HepG2 (cell line): ENCODE measurements around the gene PCYOX1L. TPM values are rescaled to one million over a fixed set of nuclear protein-coding genes. Genes with fewer than 3 reads are reported as not detected.

Experiments
- ATAC-seq: fragments of 200-7000 bp; cut with Tn5 transposase; 3 replicates; pipeline ENCODE4 v1.9.1; 2020; ENCODE audit warnings: mild to moderate bottlenecking, moderate library complexity
- BruUV-seq: library from RNA; stranded (reverse); fragments of 400-500 nt; replicated peaks from 2 replicates; lab custom pipeline; 2021; lab: Mats Ljungman, UMichigan
- CTCF ChIA-PET: fragments of 300-600 bp; formaldehyde crosslinking; extraction: SDS; loops from one replicate; lab custom pipeline; 2021; ENCODE audit warnings: low total read pairs, inconsistent platforms, low intra/inter-chr PET ratio; lab: Yijun Ruan, JAX
- POLR2A ChIA-PET: fragments of 350-600 bp; sonication (Branson Sonifier 250); formaldehyde crosslinking; loops from one replicate; lab custom pipeline; 2020; ENCODE audit warnings: antibody characterized with exemption, inconsistent platforms; lab: Yijun Ruan, JAX
- DNase-seq: peaks from one replicate; pipeline ENCODE4 v3.0.0-alpha.2; 2015; ENCODE audit warnings: low spot score
- FAIRE-seq: peaks from 3 replicates; lab custom pipeline; 2011; peaks lifted over from hg19 to GRCh38; lab: Jason Lieb, UNC
- H2AFZ ChIP-seq: one replicate; pipeline ENCODE4 v1.6.1; 2011; ENCODE audit warnings: low read length, inconsistent platforms
- H3K27ac ChIP-seq: fragments of 300-600 bp; 3 replicates; pipeline ENCODE4 v1.8.0; 2011; ENCODE audit warnings: mixed run types, mild to moderate bottlenecking, mixed read lengths, low read length, inconsistent platforms; ENCODE audit not compliant: insufficient read depth; ENCODE audit errors: extremely low read length
- H3K27me3 ChIP-seq, 2 experiments: fragments of 200-600 bp in 1 of 2; 2 replicates in 1 of 2; 3 replicates in 1 of 2; pipeline versions ENCODE4 v1.6.0 to v1.8.0; 2011; ENCODE audit warnings: low read length in 2 of 2, mild to moderate bottlenecking in 2 of 2, moderate library complexity in 2 of 2, inconsistent platforms in 1 of 2; ENCODE audit not compliant: insufficient read depth in 2 of 2, control insufficient read depth in 1 of 2
- H3K36me3 ChIP-seq, 2 experiments: fragments of 200-600 bp in 1 of 2; replicated peaks in 1 of 2; 2 replicates in 1 of 2; 3 replicates in 1 of 2; pipeline versions ENCODE4 v1.5.1 to v1.8.0; 2011; ENCODE audit warnings: low read length in 2 of 2, inconsistent platforms in 1 of 2; ENCODE audit not compliant: insufficient read depth in 2 of 2, control insufficient read depth in 1 of 2
- H3K4me1 ChIP-seq: 2 replicates; pipeline ENCODE4 v1.5.1; 2012; ENCODE audit warnings: low read length, inconsistent platforms; ENCODE audit not compliant: insufficient read depth
- H3K4me2 ChIP-seq: 2 replicates; pipeline ENCODE4 v1.6.0; 2011; ENCODE audit warnings: low read depth, low read length, inconsistent platforms
- H3K4me3 ChIP-seq, 3 experiments: fragments of 200-600 bp in 1 of 3; sonication (generic), shearing (Covaris generic) in 1 of 3; replicated peaks in 1 of 3; 2 replicates each; pipeline ENCODE4 v1.5.1; 2011 to 2016; ENCODE audit warnings: low read length in 3 of 3, inconsistent platforms in 2 of 3, low read depth in 2 of 3, mild to moderate bottlenecking in 2 of 3, control low read depth in 1 of 3, mixed read lengths in 1 of 3; ENCODE audit not compliant: insufficient read depth in 1 of 3
- H3K79me2 ChIP-seq: one replicate; pipeline ENCODE4 v1.6.1; 2011; ENCODE audit warnings: low read length, inconsistent platforms; ENCODE audit not compliant: insufficient read depth
- H3K9ac ChIP-seq: 2 replicates; pipeline ENCODE4 v1.6.0; 2011; ENCODE audit warnings: mild to moderate bottlenecking, low read depth, low read length, inconsistent platforms; ENCODE audit not compliant: insufficient read depth
- H3K9me3 ChIP-seq: 2 replicates; pipeline ENCODE4 v1.5.1; 2012; ENCODE audit warnings: mild to moderate bottlenecking, low read length
- H4K20me1 ChIP-seq: 2 replicates; pipeline ENCODE4 v1.6.0; 2011; ENCODE audit warnings: inconsistent platforms, mild to moderate bottlenecking, low read length, moderate library complexity; ENCODE audit not compliant: insufficient read depth
- GTF3A ChIP-seq: sonication (generic); formaldehyde crosslinking; conservative IDR thresholded peaks from 2 replicates; pipeline ENCODE4 v1.4.0; 2020; ENCODE audit warnings: mild to moderate bottlenecking, missing genetic modification reagents
- HINFP ChIP-seq: sonication (generic); formaldehyde crosslinking; IDR thresholded peaks from 2 replicates; pipeline ENCODE4 v1.4.0; 2020; ENCODE audit warnings: low read depth, mild to moderate bottlenecking, missing genetic modification reagents
- RBM22 ChIP-seq: fragments of 200-400 bp; formaldehyde crosslinking; optimal IDR thresholded peaks from 2 replicates; pipeline ENCODE3; 2017; ENCODE audit warnings: mild to moderate bottlenecking, low read length, moderate library complexity
- RBM39 ChIP-seq: fragments of 200-400 bp; formaldehyde crosslinking; IDR thresholded peaks from one replicate; pipeline ENCODE4 v1.6.1; 2018; ENCODE audit warnings: antibody characterized with exemption, mild to moderate bottlenecking, low read depth, low read length; ENCODE audit not compliant: poor library complexity, severe bottlenecking
- ZC3H4 ChIP-seq: sonication (generic); formaldehyde crosslinking; IDR thresholded peaks from 2 replicates; pipeline ENCODE4 v1.4.0; 2020; ENCODE audit warnings: missing genetic modification reagents, borderline replicate concordance
- ZNF18 ChIP-seq: sonication (generic); formaldehyde crosslinking; IDR thresholded peaks from 2 replicates; pipeline ENCODE4 v1.8.0; 2022; ENCODE audit warnings: mild to moderate bottlenecking, missing genetic modification reagents; ENCODE audit not compliant: insufficient replicate concordance
- ZNF235 ChIP-seq: sonication (generic); formaldehyde crosslinking; IDR thresholded peaks from 2 replicates; pipeline ENCODE4 v1.8.1; 2023; ENCODE audit warnings: mild to moderate bottlenecking, missing genetic modification reagents, borderline replicate concordance
- ZNF337 ChIP-seq: sonication (generic); formaldehyde crosslinking; IDR thresholded peaks from 2 replicates; pipeline ENCODE4 v1.5.1; 2020; ENCODE audit warnings: missing genetic modification reagents, low read depth, mild to moderate bottlenecking, borderline replicate concordance
- ZNF362 ChIP-seq: sonication (generic); formaldehyde crosslinking; IDR thresholded peaks from 2 replicates; pipeline ENCODE4 v1.4.0; 2020; ENCODE audit warnings: missing genetic modification reagents, mild to moderate bottlenecking, borderline replicate concordance
- ZNF503 ChIP-seq: sonication (generic); formaldehyde crosslinking; IDR thresholded peaks from 2 replicates; pipeline ENCODE4 v1.4.0; 2020; ENCODE audit warnings: missing genetic modification reagents
- WGBS: methylation state at CpG from one replicate; pipeline ENCODE4 v1.1.6; 2017; ENCODE audit warnings: low lambda C conversion rate; 5-methylcytosine and 5-hydroxymethylcytosine counted together
- in situ Hi-C: cut with HindIII; loops from 2 replicates; pipeline ENCODE4 v1.10.0; 2017; ENCODE audit warnings: low pct_unique_long_range_greater_than_20kb; ENCODE audit not compliant: extremely low pct_ligation_motif_present
- intact Hi-C: fragments of 100-400 bp; cut with micrococcal nuclease; formaldehyde crosslinking; loops from one replicate; pipeline ENCODE4 v1.10.0; 2022; ENCODE audit not compliant: unreplicated experiment
- polyA plus RNA-seq, 8 experiments: library from polyadenylated mRNA; depleted of rRNA in 3 of 8; stranded (reverse) in 7 of 8; unstranded in 1 of 8; fragments of >200 nt; fragmentation: Illumina TruSeq in 4 of 8; extraction: Trizol in 4 of 8; gene quantifications; 2 replicates each; pipeline versions ENCODE4 v1.2.1 to v1.2.3, GENCODE V29; 2011 to 2016; ENCODE audit warnings: low read depth in 4 of 8, missing spikeins in 1 of 8, mixed read lengths in 1 of 8; ENCODE audit not compliant: insufficient read depth in 1 of 8
- total RNA-seq, 5 experiments: library from RNA; depleted of rRNA; stranded (reverse); fragments of >200 nt; fragmentation: Illumina TruSeq; extraction: Trizol; gene quantifications; 2 replicates each; pipeline ENCODE4 v1.2.3, GENCODE V29; 2016; ENCODE audit warnings: low read depth in 1 of 5

Gene PCYOX1L
- total and polyA plus RNA-seq, 2 of the 13 experiments (the other 11 are each of a cell fraction or from before 2014, with no cell fraction given), result 1.00 to 3.7 TPM

GRCh38 chr5:149408252-149409099, 50.6 kb downstream of the PCYOX1L start (continued):
- no peak for TF ChIP-seq ZNF18 (CRISPR knock-in tag)
- TF ChIP-seq GTF3A (CRISPR knock-in tag), result no peak
- no peak for TF ChIP-seq ZNF337 (CRISPR knock-in tag)
- no peak for TF ChIP-seq RBM22

GRCh38 chr5:149409268-149409948, 51.6 kb downstream of the PCYOX1L start:
- DNase-seq, result no peak
- intact Hi-C loops, result no loop called here
- TF ChIP-seq ZNF362 (CRISPR knock-in tag) (peak; percentile 48; the same call in 1 of the 2 replicates), ZNF503 (no peak), ZC3H4 (CRISPR knock-in tag) (no peak), ZNF235 (no peak), RBM39 (no peak), HINFP (CRISPR knock-in tag) (no peak)
- TF ChIP-seq, all 625 proteins: peak for 1
- FAIRE-seq (no peak), ATAC-seq (no peak)
- H4K20me1 ChIP-seq, result no peaks in the 10 kb centered on the region
- no peaks in the 10 kb centered on the region for H3K9me3 ChIP-seq
- peaks cover 77% of the 10 kb centered on the region for H3K4me1 ChIP-seq
- POLR2A ChIA-PET, result interaction anchor here (0.6 kb wide), 1 partner anchor 24 kb away, joined by 3 read pairs; no protein-coding TSS in a partner anchor
- H3K36me3 ChIP-seq, result no peaks in the 10 kb centered on the region
- CTCF ChIA-PET, result no interaction called here
- 36% methylated on average over 3 of the region's 6 CpGs for WGBS
- no peak overlapping the region for H3K4me3 ChIP-seq
- peaks cover 0 to 19% of the 10 kb centered on the region in 2 experiments; a peak in 2 of 5 replicates for H3K27me3 ChIP-seq
- no TSS peak for BruUV-seq
- no peak overlapping the region for H3K4me2 ChIP-seq
- no peaks in the 10 kb centered on the region for H3K79me2 ChIP-seq
- no peak overlapping the region for H3K27ac ChIP-seq
- no peak overlapping the region for H2AFZ ChIP-seq
- in situ Hi-C loops, result no loop called here
- H3K9ac ChIP-seq, result no peak overlapping the region
